CD4-positive, CD25-positive, alpha-beta regulatory T cell (primary cell): ENCODE measurements around the gene CST9. TPM values are rescaled to one million over a fixed set of nuclear protein-coding genes. Genes with fewer than 3 reads are reported as not detected.

ENCODE experiments used
- ATAC-seq, 2 donors: fragments of 150-1000 bp; cut with Tn5 transposase; one replicate each; pipeline ENCODE4 v1.10.0; 2021; ENCODE audit warnings: low read depth in 2 of 2, moderate number of reproducible peaks in 2 of 2, moderate library complexity in 1 of 2
- DNase-seq, 3 donors: peaks; one replicate each; pipeline versions ENCODE4 v3.0.0 to v3.0.0-alpha.2; 2012 to 2022; ENCODE audit warnings: mixed read lengths in 1 of 3
- H3K27ac ChIP-seq: one replicate; pipeline ENCODE4 v1.7.0; 2013; ENCODE audit warnings: mild to moderate bottlenecking, low read length; ENCODE audit not compliant: insufficient read depth, poor library complexity, severe bottlenecking
- H3K27me3 ChIP-seq: one replicate; pipeline ENCODE4 v1.7.0; 2013; ENCODE audit warnings: low read length; ENCODE audit not compliant: control insufficient read depth, insufficient read depth
- H3K36me3 ChIP-seq: one replicate; pipeline ENCODE4 v1.7.0; 2013; ENCODE audit warnings: mild to moderate bottlenecking, low read length, moderate library complexity; ENCODE audit not compliant: control insufficient read depth, insufficient read depth
- H3K4me1 ChIP-seq: 2 replicates; pipeline ENCODE4 v1.7.0; 2013; ENCODE audit warnings: mild to moderate bottlenecking, low read length; ENCODE audit not compliant: insufficient read depth, control insufficient read depth, poor library complexity, severe bottlenecking
- H3K4me3 ChIP-seq: one replicate; pipeline ENCODE4 v1.7.0; 2013; ENCODE audit warnings: low read depth, mild to moderate bottlenecking, low read length, moderate library complexity
- H3K9me3 ChIP-seq, 2 experiments: 1 replicate in 1 of 2; 2 replicates in 1 of 2; pipeline ENCODE4 v1.7.0; 2013; ENCODE audit warnings: low read length in 2 of 2, mild to moderate bottlenecking in 1 of 2, moderate library complexity in 1 of 2; ENCODE audit not compliant: control insufficient read depth in 2 of 2
- H3K27ac Mint-ChIP-seq, 3 donors: one replicate each; pipeline ENCODE4 v1.8.0; 2020 to 2022; ENCODE audit warnings: mild to moderate bottlenecking in 3 of 3, mixed read lengths in 3 of 3, moderate library complexity in 2 of 3
- H3K27me3 Mint-ChIP-seq: one replicate; pipeline ENCODE4 v1.8.0; 2022; ENCODE audit warnings: mild to moderate bottlenecking, mixed read lengths
- H3K36me3 Mint-ChIP-seq: one replicate; pipeline ENCODE4 v1.8.0; 2020; ENCODE audit warnings: mixed read lengths
- H3K4me1 Mint-ChIP-seq, 4 donors: one replicate each; pipeline ENCODE4 v1.8.0; 2020 to 2022; ENCODE audit warnings: mixed read lengths in 4 of 4, mild to moderate bottlenecking in 1 of 4
- H3K4me3 Mint-ChIP-seq, 4 donors: one replicate each; pipeline ENCODE4 v1.8.0; 2020 to 2022; ENCODE audit warnings: mild to moderate bottlenecking in 4 of 4, mixed read lengths in 4 of 4, moderate library complexity in 3 of 4
- H3K9me3 Mint-ChIP-seq, 7 donors: one replicate each; pipeline ENCODE4 v1.8.0; 2020 to 2022; ENCODE audit warnings: mixed read lengths in 7 of 7, mild to moderate bottlenecking in 3 of 7, moderate library complexity in 2 of 7
- polyA plus RNA-seq, 4 donors: library from polyadenylated mRNA; unstranded; fragments of 300-500 nt; fragmentation: Illumina TruSeq; gene quantifications; one replicate each; pipeline ENCODE4 v1.2.3, GENCODE V29; 2021
- total RNA-seq: library from RNA; stranded (reverse); gene quantifications from one replicate; pipeline ENCODE4 v1.2.3, GENCODE V29; 2022

Gene CST9
- total and polyA plus RNA-seq, 5 donors from 2014 or later: not detected

DNA sequence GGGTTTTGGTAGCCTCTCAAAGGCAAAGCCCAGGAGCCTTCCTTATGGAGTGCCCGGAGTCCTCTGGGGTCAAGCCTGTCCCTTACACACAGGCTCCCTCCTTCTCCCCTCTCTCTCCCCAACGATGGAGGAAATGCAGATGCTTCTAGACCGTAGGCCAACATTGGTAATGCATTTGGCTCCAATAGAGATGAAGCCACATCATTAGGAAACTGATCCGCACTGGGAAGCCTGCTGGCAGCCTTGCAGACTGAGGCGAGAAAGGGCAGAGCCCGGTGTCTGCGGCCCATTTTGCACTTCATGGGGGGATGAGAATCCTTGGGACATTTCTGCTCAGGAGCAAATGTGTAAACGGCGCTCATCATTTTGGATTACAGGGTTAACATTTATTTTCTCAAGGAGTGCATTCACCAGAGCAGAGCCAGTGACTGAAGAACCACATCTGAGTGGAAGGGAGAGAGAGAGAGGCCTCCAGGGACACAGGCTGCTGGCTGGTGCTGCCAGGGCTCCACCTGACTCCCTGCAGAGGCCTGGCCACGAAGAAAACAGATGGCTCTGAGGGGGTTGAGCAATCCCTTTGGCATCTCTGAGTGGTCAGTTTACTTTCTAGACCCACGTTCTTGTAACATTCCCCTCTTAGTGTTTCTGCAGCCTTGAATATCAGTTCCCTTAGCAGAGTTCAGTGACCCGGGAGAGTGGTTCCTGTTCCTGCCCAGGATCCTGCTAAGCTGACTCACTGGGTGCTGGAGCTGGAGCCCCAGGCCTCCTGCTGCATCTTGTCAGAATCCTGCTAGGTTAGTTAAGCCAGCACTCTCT lies 36.4 kb upstream of the CST9 start:
- H3K4me3 Mint-ChIP-seq: no peak overlapping the region
- no peaks in the 10 kb centered on the region for H3K9me3 Mint-ChIP-seq
- H3K27ac Mint-ChIP-seq: no peak overlapping the region

DNA sequence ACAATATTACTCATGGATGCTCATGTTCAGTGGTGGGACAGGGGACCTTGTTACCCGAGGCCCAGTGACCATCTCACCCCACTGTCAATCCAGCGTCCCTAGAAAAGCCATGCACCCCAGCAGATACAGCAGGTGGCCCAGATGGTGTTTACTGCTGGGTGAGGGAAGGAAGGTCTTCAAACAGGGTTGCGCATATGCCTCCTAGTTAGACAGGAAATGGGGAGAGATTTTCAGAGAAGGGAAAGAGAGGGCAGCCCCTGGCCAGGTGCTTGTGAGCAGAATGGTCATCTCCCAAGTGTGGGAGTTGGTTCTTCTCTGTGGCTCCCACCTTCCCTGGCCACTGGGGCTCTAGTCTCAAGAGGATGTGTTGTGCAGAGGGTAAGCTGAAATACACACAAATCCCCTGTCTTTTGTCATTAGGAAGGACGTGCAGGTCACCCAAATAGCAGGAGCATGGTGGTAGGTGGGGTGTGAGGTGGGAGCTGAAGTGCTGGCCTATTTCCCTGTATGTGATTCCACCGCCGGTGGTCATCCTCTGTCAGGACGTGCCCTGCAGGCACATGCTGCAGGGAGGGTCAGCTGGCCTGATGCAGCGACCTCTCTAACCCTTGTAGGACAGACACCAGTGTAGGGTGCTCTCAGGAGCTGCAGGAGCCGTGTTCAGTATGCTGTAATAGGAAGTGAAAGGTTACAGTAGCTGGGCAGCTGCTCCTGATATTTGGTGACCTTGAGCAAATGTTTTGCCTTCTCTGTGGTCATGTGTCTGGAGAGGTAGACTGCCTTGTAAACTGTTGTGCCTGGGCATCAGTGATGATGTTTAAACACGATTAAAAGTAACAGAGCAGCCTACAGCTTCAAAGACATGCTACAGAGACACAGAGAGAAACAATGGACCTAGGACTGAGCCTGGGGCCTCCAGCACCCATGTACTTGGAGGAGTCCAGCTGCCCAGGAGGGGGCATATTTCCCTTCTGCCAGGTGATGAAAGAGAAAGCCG lies 35.3 kb upstream of the CST9 start:
- Histone ChIP-seq H3K27me3 (no peaks in the 10 kb centered on the region), H3K4me3 (no peak overlapping the region), H3K27ac (no peak overlapping the region), H3K36me3 (no peaks in the 10 kb centered on the region), H3K9me3 (no peaks in the 10 kb centered on the region), H3K4me1 (no peaks in the 10 kb centered on the region)
- H3K36me3 Mint-ChIP-seq: no peaks in the 10 kb centered on the region
- ATAC-seq: no peak
- H3K27ac Mint-ChIP-seq: no peak overlapping the region
- no peaks in the 10 kb centered on the region for H3K9me3 Mint-ChIP-seq
- DNase-seq: no peak
- H3K4me3 Mint-ChIP-seq: no peak overlapping the region
- peaks cover 16% of the 10 kb centered on the region for H3K27me3 Mint-ChIP-seq
- H3K4me1 Mint-ChIP-seq: peaks cover 0 to 5% (median 2%) of the 10 kb centered on the region in 4 donors

More for the DNA sequence above, 36.4 kb upstream of the CST9 start:
- Histone ChIP-seq H3K27ac (no peak overlapping the region), H3K27me3 (no peaks in the 10 kb centered on the region), H3K9me3 (no peaks in the 10 kb centered on the region), H3K4me1 (no peaks in the 10 kb centered on the region), H3K36me3 (no peaks in the 10 kb centered on the region), H3K4me3 (no peak overlapping the region)
- peaks cover 0 to under 1% (median 0%) of the 10 kb centered on the region in 4 donors for H3K4me1 Mint-ChIP-seq
- ATAC-seq (no peak), DNase-seq (no peak)
- no peaks in the 10 kb centered on the region for H3K36me3 Mint-ChIP-seq
- peaks cover 4% of the 10 kb centered on the region for H3K27me3 Mint-ChIP-seq

DNA sequence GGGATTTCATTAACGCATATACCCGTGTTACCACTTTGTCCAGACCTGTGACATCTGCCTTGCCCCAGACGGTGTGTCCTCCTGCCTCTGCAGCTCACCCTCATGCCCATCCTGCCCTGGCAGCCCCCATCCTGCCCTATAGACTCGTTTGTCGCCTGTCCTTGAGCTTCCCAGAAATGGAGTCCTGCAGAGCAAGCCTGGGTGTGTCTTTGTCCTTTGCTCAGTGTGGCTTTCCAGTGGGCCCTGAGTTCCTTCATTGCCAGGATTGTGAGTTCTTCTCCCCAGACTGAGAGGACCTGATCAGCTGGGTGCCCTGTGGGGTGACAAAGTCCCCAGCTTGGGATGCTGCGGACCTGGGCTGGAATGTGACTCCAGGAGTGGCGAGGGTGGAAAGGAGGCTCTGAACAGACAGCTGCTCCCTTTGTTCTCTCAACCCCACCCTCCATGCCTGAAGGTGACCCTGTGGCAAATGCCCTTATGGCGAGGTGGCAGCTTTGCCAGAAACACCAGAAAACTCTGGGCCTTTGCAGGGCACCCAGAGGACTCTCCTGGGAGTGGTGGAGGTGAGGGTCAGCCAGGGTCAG lies 34.4 kb upstream of the CST9 start:
- Histone ChIP-seq H3K36me3 (no peaks in the 10 kb centered on the region), H3K27ac (no peak overlapping the region), H3K4me3 (no peak overlapping the region), H3K27me3 (no peaks in the 10 kb centered on the region), H3K9me3 (no peaks in the 10 kb centered on the region), H3K4me1 (no peaks in the 10 kb centered on the region)
- H3K4me1 Mint-ChIP-seq: peaks cover 0 to 5% (median 2%) of the 10 kb centered on the region in 4 donors
- H3K27me3 Mint-ChIP-seq: peaks cover 18% of the 10 kb centered on the region
- H3K27ac Mint-ChIP-seq: no peak overlapping the region
- ATAC-seq (no peak), DNase-seq (no peak)
- H3K9me3 Mint-ChIP-seq: no peaks in the 10 kb centered on the region
- H3K4me3 Mint-ChIP-seq: no peak overlapping the region
- no peaks in the 10 kb centered on the region for H3K36me3 Mint-ChIP-seq

DNA sequence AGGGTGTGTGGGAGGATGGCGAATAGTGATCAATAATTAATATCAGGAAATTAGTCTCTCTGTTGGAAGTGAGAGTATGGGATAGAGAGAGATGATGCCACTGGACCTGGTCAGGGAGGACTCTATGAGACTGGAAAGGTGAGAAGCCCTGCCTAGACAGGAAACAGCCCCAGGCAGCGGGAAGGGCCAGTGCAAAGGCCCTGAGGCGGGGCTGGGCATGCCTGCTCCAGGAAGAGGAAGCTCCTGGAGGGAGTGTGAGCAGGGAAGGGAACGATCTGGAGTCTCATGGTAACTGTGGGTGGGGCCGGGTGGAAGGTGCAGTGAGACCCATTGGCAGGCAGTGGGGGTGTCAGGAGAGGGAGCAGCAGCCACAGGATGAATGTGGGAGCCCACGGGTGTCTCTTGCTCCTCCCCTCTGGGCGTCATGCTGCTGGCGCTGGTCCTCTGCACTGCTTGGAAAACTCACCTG lies 33.8 kb upstream of the CST9 start:
- no peak for ATAC-seq
- Mint-ChIP-seq H3K4me3 (no peak overlapping the region), H3K27me3 (peaks cover 18% of the 10 kb centered on the region), H3K4me1 (peaks cover 0 to 5% (median 2%) of the 10 kb centered on the region in 4 donors), H3K36me3 (no peaks in the 10 kb centered on the region), H3K9me3 (no peaks in the 10 kb centered on the region), H3K27ac (peak overlapping the region in 1 of 3 donors; percentile 54)
- no peak overlapping the region for H3K27ac ChIP-seq
- H3K4me1 ChIP-seq: no peaks in the 10 kb centered on the region
- H3K27me3 ChIP-seq: no peaks in the 10 kb centered on the region
- H3K9me3 ChIP-seq: no peaks in the 10 kb centered on the region
- no peak overlapping the region for H3K4me3 ChIP-seq
- no peak for DNase-seq
- H3K36me3 ChIP-seq: no peaks in the 10 kb centered on the region

DNA sequence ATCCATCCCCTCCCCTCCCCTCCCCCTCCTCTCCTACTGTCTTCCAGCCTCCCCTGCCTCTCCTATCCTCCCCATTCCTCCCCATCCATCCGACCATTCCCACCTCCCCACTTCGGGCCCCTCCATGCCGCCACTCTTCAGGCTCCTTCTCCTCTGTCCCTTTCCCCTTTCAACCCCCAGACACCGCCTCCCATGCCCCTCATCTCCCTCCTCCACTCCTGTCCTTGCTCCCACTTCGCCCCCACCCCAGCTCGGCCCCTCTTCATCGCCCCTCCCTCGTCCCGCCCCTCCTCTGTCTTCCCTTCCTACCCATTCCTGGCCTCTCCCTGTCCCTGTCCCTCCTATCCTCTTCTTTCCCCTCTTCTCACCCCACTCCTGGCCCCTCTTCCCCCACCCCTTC lies 32.6 kb upstream of the CST9 start:
- Histone ChIP-seq H3K4me3 (no peak overlapping the region), H3K4me1 (no peaks in the 10 kb centered on the region), H3K27me3 (no peaks in the 10 kb centered on the region), H3K9me3 (no peaks in the 10 kb centered on the region), H3K36me3 (no peaks in the 10 kb centered on the region), H3K27ac (no peak overlapping the region)
- no peak overlapping the region for H3K27ac Mint-ChIP-seq
- DNase-seq (no peak), ATAC-seq (no peak)
- no peak overlapping the region for H3K4me3 Mint-ChIP-seq
- H3K27me3 Mint-ChIP-seq: peaks cover 18% of the 10 kb centered on the region
- H3K36me3 Mint-ChIP-seq: no peaks in the 10 kb centered on the region
- no peaks in the 10 kb centered on the region for H3K9me3 Mint-ChIP-seq
- peaks cover 0 to 5% (median 2%) of the 10 kb centered on the region in 4 donors for H3K4me1 Mint-ChIP-seq

DNA sequence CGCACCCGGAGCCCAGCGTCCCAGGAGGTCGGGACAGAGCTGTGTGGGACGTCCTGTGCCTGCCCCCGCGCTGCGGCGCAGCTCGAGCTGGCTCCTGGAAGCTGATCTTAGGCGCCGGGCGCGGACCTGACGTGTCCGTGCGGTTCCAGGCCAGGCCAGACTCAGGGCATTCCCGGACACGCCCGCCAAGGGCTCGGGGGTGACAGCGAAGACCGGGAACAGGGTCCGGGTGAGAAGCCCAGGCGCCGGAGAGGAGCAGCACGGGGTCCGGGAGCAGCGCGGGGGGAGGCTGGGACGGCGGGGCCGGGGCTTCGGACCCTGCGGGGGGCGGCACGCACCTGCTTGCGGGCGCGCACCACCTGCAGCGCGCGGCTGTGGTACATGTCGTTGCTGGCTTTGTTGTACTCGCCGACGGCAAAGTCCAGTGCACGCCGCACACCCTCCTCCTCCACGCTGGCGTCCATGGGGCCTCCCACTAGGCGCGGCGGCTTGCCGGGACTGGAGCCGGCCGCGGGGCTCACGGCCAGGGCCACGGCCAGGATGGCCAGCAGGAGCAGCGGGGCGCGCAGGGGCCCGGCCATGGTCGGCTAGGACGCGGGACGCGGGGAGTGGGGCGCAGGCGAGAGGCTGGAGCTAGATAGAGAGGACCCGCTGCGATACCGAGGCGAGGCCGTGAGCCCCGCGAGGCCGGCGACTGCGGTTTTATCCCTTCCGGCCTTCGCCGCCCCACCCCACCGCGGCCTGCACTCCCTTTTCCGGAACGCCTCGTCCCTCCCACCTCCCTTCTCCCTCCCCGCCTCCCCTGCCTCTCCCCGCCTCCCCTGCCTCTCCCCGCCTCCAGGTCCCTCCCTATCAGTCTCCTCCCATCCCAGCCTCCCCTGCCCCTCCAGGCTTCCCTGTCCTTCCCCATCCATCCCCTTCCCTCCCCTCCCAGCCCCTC lies 31.8 kb upstream of the CST9 start, which contains the start of gene CST3:
Gene CST3, minus strand, starts transcription at position 674 of the 940 bp plus-strand sequence. Its CDS starts 93 bp downstream, at position 581.
- peaks cover 18% of the 10 kb centered on the region for H3K27me3 Mint-ChIP-seq

More for the DNA sequence above, 31.8 kb upstream of the CST9 start, which contains the start of gene CST3:
- H3K9me3 Mint-ChIP-seq: no peaks in the 10 kb centered on the region
- no peak within 1 kb of the TSS for H3K4me3 ChIP-seq
- no peaks in the 10 kb centered on the region for H3K36me3 Mint-ChIP-seq
- no peaks in the 10 kb centered on the region for H3K4me1 ChIP-seq
- peak in 1 of 3 donors; percentile 5 for DNase-seq
- H3K27me3 ChIP-seq: no peaks in the 10 kb centered on the region
- no peak within 1 kb of the TSS for H3K27ac ChIP-seq
- no peaks in the 10 kb centered on the region for H3K9me3 ChIP-seq
- H3K4me3 Mint-ChIP-seq: no peak within 1 kb of the TSS
- no peaks in the 10 kb centered on the region for H3K36me3 ChIP-seq
- peaks cover 0 to 5% (median 2%) of the 10 kb centered on the region in 4 donors for H3K4me1 Mint-ChIP-seq
- no peak within 1 kb of the TSS for H3K27ac Mint-ChIP-seq
- ATAC-seq: peak in 1 of 2 donors; percentile 6
